HCT116 (cell line): ENCODE measurements around the gene ADAR. TPM values are rescaled to one million over a fixed set of nuclear protein-coding genes. Genes with fewer than 3 reads are reported as not detected.

Experiments
- ATAC-seq: fragments of 200-7000 bp; cut with Tn5 transposase; 2 replicates; pipeline ENCODE4 v1.9.1; 2020; ENCODE audit warnings: mild to moderate bottlenecking, moderate library complexity
- BruUV-seq: library from RNA; stranded (reverse); fragments of 400-500 nt; replicated peaks from 2 replicates; lab custom pipeline; 2021; lab: Mats Ljungman, UMichigan
- CTCF ChIA-PET: fragments of 300-600 bp; sonication (Branson Sonifier 250); formaldehyde crosslinking; loops from one replicate; lab custom pipeline; 2021; ENCODE audit warnings: antibody characterized with exemption; lab: Charles Lee
- POLR2A ChIA-PET: fragments of 300-600, 350-600 bp; sonication (Branson Sonifier 250); formaldehyde crosslinking; loops from one replicate; lab custom pipeline; 2021; ENCODE audit warnings: antibody characterized with exemption; lab: Charles Lee
- RAD21 ChIA-PET, 2 experiments: fragments of 300-600 bp; sonication (Branson Sonifier 250); formaldehyde crosslinking; loops; one replicate each; lab custom pipeline; 2023; ENCODE audit warnings: low total read pairs in 2 of 2; ENCODE audit not compliant: uncharacterized antibody in 2 of 2, unreplicated experiment in 2 of 2, low non-redundant PET in 1 of 2; lab: Charles Lee
- DNase-seq: peaks from one replicate; pipeline ENCODE4 v3.0.0-alpha.2; 2010; ENCODE audit warnings: low read depth, low spot score
- H2AFZ ChIP-seq: fragments of 200-600 bp; shearing (Covaris generic), sonication (generic); 2 replicates; pipeline ENCODE4 v1.6.1; 2017; ENCODE audit warnings: low read depth, mixed run types, mixed read lengths, antibody characterized with exemption, low read length; ENCODE audit not compliant: poor library complexity, severe bottlenecking
- H3K27ac ChIP-seq: 2 replicates; pipeline ENCODE4 v1.5.1; 2012; ENCODE audit warnings: low read depth, low read length
- H3K27me3 ChIP-seq: fragments of 200-600 bp; sonication (generic); 2 replicates; pipeline ENCODE4 v1.6.1; 2016; ENCODE audit warnings: mixed run types, low read length, mixed read lengths; ENCODE audit not compliant: insufficient read depth
- H3K36me3 ChIP-seq, 2 experiments: fragments of 200-500 bp in 1 of 2; fragments of 200-600 bp in 1 of 2; sonication (Bioruptor generic) in 1 of 2; sonication (generic) in 1 of 2; 2 replicates each; pipeline versions ENCODE4 v1.5.1 to v1.6.1; 2014 to 2016; ENCODE audit warnings: low read length in 2 of 2, inconsistent platforms in 1 of 2, mixed read lengths in 1 of 2, mixed run types in 1 of 2; ENCODE audit not compliant: insufficient read depth in 2 of 2, control insufficient read depth in 1 of 2
- H3K4me1 ChIP-seq, 2 experiments: fragments of 200-600 bp in 1 of 2; sonication (generic) in 1 of 2; 2 replicates each; pipeline versions ENCODE4 v1.5.1 to v1.6.1; 2012 to 2017; ENCODE audit warnings: low read length in 2 of 2, inconsistent platforms in 1 of 2, mild to moderate bottlenecking in 1 of 2, mixed read lengths in 1 of 2, mixed run types in 1 of 2, moderate library complexity in 1 of 2; ENCODE audit not compliant: insufficient read depth in 2 of 2, control insufficient read depth in 1 of 2
- H3K4me2 ChIP-seq: fragments of 200-600 bp; sonication (generic); 2 replicates; pipeline ENCODE4 v1.6.1; 2017; ENCODE audit warnings: mixed run types, low read length, mixed read lengths
- H3K4me3 ChIP-seq, 2 experiments: fragments of 200-600 bp in 1 of 2; sonication (generic) in 1 of 2; replicated peaks in 1 of 2; 2 replicates each; pipeline ENCODE4 v1.5.1; 2011 to 2016; ENCODE audit warnings: low read length in 2 of 2, control low read depth in 1 of 2, low read depth in 1 of 2, mild to moderate bottlenecking in 1 of 2, mixed read lengths in 1 of 2, mixed run types in 1 of 2
- H3K79me2 ChIP-seq: fragments of 200-600 bp; sonication (generic); 2 replicates; pipeline ENCODE4 v1.6.1; 2017; ENCODE audit warnings: mild to moderate bottlenecking, mixed run types, low read length, moderate library complexity, mixed read lengths; ENCODE audit not compliant: insufficient read depth
- H3K9ac ChIP-seq: fragments of 200-600 bp; sonication (generic); 2 replicates; pipeline ENCODE4 v1.6.1; 2016; ENCODE audit warnings: low read length, mixed read lengths
- H3K9me2 ChIP-seq: fragments of 200-600 bp; sonication (generic), shearing (Covaris generic); 2 replicates; pipeline ENCODE4 v1.6.1; 2017; ENCODE audit warnings: mixed run types, mild to moderate bottlenecking, moderate library complexity; ENCODE audit not compliant: insufficient read depth
- H3K9me3 ChIP-seq, 2 experiments: fragments of 200-500 bp in 1 of 2; fragments of 200-600 bp in 1 of 2; sonication (Bioruptor generic) in 1 of 2; sonication (generic) in 1 of 2; 2 replicates each; pipeline ENCODE4 v1.6.1; 2014 to 2017; ENCODE audit warnings: low read length in 2 of 2, mixed read lengths in 2 of 2, inconsistent platforms in 1 of 2, low read depth in 1 of 2, mild to moderate bottlenecking in 1 of 2, mixed run types in 1 of 2, moderate library complexity in 1 of 2; ENCODE audit not compliant: control insufficient read depth in 1 of 2, insufficient read depth in 1 of 2
- H4K20me1 ChIP-seq: fragments of 200-600 bp; sonication (generic), shearing (Covaris generic); 2 replicates; pipeline ENCODE4 v1.6.1; 2017; ENCODE audit warnings: mixed run types, mild to moderate bottlenecking, moderate library complexity; ENCODE audit not compliant: insufficient read depth
- CBX3 ChIP-seq: IDR thresholded peaks from 2 replicates; pipeline ENCODE4 v1.6.1; 2012; ENCODE audit warnings: low read depth
- CEBPB ChIP-seq: IDR thresholded peaks from 2 replicates; pipeline ENCODE4 v1.6.1; 2012; ENCODE audit warnings: low read depth
- ELF1 ChIP-seq: IDR thresholded peaks from 2 replicates; pipeline ENCODE4 v1.6.1; 2012; ENCODE audit warnings: low read depth, borderline replicate concordance
- EZH2phosphoT487 ChIP-seq: fragments of 200-600 bp; IDR thresholded peaks from 2 replicates; pipeline ENCODE4 v1.6.1; 2018; ENCODE audit warnings: antibody characterized with exemption, borderline replicate concordance
- FOSL1 ChIP-seq: IDR thresholded peaks from 2 replicates; pipeline ENCODE4 v1.6.1; 2012; ENCODE audit warnings: low read depth
- JUND ChIP-seq: IDR thresholded peaks from 2 replicates; pipeline ENCODE4 v1.6.1; 2012
- POLR2AphosphoS5 ChIP-seq: IDR thresholded peaks from 2 replicates; pipeline ENCODE4 v1.6.1; 2011; ENCODE audit warnings: mild to moderate bottlenecking, low read depth, low read length, moderate library complexity
- RAD21 ChIP-seq: IDR thresholded peaks from 2 replicates; pipeline ENCODE4 v1.6.1; 2012; ENCODE audit warnings: low read depth, mild to moderate bottlenecking
- REST ChIP-seq: IDR thresholded peaks from 2 replicates; pipeline ENCODE4 v1.6.1; 2012; ENCODE audit warnings: low read depth
- SP1 ChIP-seq: IDR thresholded peaks from 2 replicates; pipeline ENCODE4 v1.6.1; 2012; ENCODE audit warnings: low read depth
- SRF ChIP-seq: IDR thresholded peaks from 2 replicates; pipeline ENCODE4 v1.6.1; 2012; ENCODE audit warnings: low read depth
- YY1 ChIP-seq: IDR thresholded peaks from 2 replicates; pipeline ENCODE4 v1.6.1; 2011; ENCODE audit warnings: low read length, low read depth, moderate library complexity, mild to moderate bottlenecking; ENCODE audit not compliant: insufficient replicate concordance; ENCODE audit errors: extremely low read depth
- ZBTB33 ChIP-seq: IDR thresholded peaks from 2 replicates; pipeline ENCODE4 v1.6.1; 2011; ENCODE audit warnings: mild to moderate bottlenecking, low read length, moderate library complexity; ENCODE audit not compliant: insufficient replicate concordance; ENCODE audit errors: extremely low read depth
- ZFX ChIP-seq: fragments of 450-650 bp; IDR thresholded peaks from 2 replicates; pipeline ENCODE4 v1.6.1; 2017
- ZNF274 ChIP-seq: fragments of 200-500 bp; sonication (Bioruptor generic); IDR thresholded peaks from 2 replicates; pipeline ENCODE4 v1.6.1; 2014; ENCODE audit warnings: mild to moderate bottlenecking, low read depth, low read length, inconsistent platforms
- intact Hi-C: fragments of 100-400 bp; cut with micrococcal nuclease; formaldehyde crosslinking; loops from 2 replicates; pipeline ENCODE4 v1.10.0; 2022
- total RNA-seq: library from RNA; stranded (reverse); gene quantifications from one replicate; pipeline ENCODE4 v1.2.1, GENCODE V29; 2021; ENCODE audit not compliant: unreplicated experiment

ADAR gene
- total RNA-seq, 1 experiment from 2014 or later, result 169 TPM

GRCh38 chr1:154557248-154557938 lies 50.6 kb downstream of the ADAR start:
- RAD21 ChIA-PET, result interaction anchor here in 1 of 2 experiments (0.6 kb wide), 1 partner anchor 11 kb away, joined by 3 read pairs; no protein-coding TSS in a partner anchor
- Histone ChIP-seq H3K9me3 (no peaks in the 10 kb centered on the region), H3K4me1 (peaks cover 11 to 34% of the 10 kb centered on the region in 2 experiments), H3K27ac (peak overlapping the region; percentile 91), H4K20me1 (no peaks in the 10 kb centered on the region), H3K9me2 (no peaks in the 10 kb centered on the region), H3K36me3 (peaks cover 33 to 34% of the 10 kb centered on the region in 2 experiments), H3K79me2 (peaks cover 30% of the 10 kb centered on the region)
- TF ChIP-seq EZH2phosphoT487 (no peak), POLR2AphosphoS5 (no peak), JUND (no peak), CEBPB (no peak), SRF (no peak), YY1 (no peak), SP1 (no peak), ELF1 (no peak), REST (no peak), ZFX (no peak), RAD21 (no peak), ZNF274 (no peak), ZBTB33 (no peak), CBX3 (no peak), FOSL1 (no peak)
- TF ChIP-seq, all 23 proteins: peak for 0
- intact Hi-C loops, result loop anchor here (5.0 kb wide), 3 partner anchors 150 to 525 kb away; partner anchors contain the start of genes EFNA4 and IL6R
- ChIA-PET CTCF (interaction anchor here (1.0 to 1.3 kb wide), 2 partner anchors 11 to 78 kb away, joined by 3 to 4 read pairs; no protein-coding TSS in a partner anchor), POLR2A (no interaction called here)
- DNase-seq (no peak), ATAC-seq (no peak)
- H3K27me3 ChIP-seq, result no peaks in the 10 kb centered on the region
- peak overlapping the region; percentile 88 for H3K4me2 ChIP-seq
- BruUV-seq, result no TSS peak
- no peak overlapping the region for H2AFZ ChIP-seq
- H3K9ac ChIP-seq, result peak overlapping the region; percentile 86
- peak overlapping the region; percentile 81 to 85 for H3K4me3 ChIP-seq
